SK-N-SH (cell line): ENCODE measurements around the gene MED16. TPM values are rescaled to one million over a fixed set of nuclear protein-coding genes. Genes with fewer than 3 reads are reported as not detected.

Experiments used
- polyA plus RNA-seq, 3 experiments: library from polyadenylated mRNA; depleted of rRNA; stranded (reverse); fragments of >200 nt; gene quantifications; 2 replicates each; pipeline ENCODE4 v1.2.3, GENCODE V29; 2012
- small RNA-seq, 7 experiments: library from RNA; depleted of rRNA; stranded (forward); fragments of <200 nt; gene quantifications; one replicate each; pipeline ENCODE3, GENCODE V24; 2012

The MED16 gene
- polyA plus RNA-seq, 1 of the 3 experiments (the other 2 are of a cell fraction) = 40.6 TPM

Small RNA genes within 50 kb of the gene (small RNA-seq; reads per million reads assigned to genes)
- gene RNU6-9 = 2.2 to 32.2 (median 10.4) reads per million in 7 experiments

Other genes starting within 250 kb of the MED16 start
- gene RNF126, start 230.0 kb downstream of the MED16 start, polyA plus RNA-seq (2012; rRNA removed) = 9.0 and 12.9 TPM in 2 replicates
- gene FSTL3, start 216.8 kb downstream of the MED16 start, polyA plus RNA-seq (2012; rRNA removed) = 64.4 and 73.0 TPM in 2 replicates
- gene PRSS57, start 197.7 kb downstream of the MED16 start, polyA plus RNA-seq (2012; rRNA removed) = not detected in 2 replicates
- gene PALM, start 184.3 kb downstream of the MED16 start, polyA plus RNA-seq (2012; rRNA removed) = 6.2 and 15.6 TPM in 2 replicates
- 0.03 and 0.08 TPM in 2 replicates for gene MISP, start 142.1 kb downstream of the MED16 start, polyA plus RNA-seq (2012; rRNA removed)
- gene PTBP1, start 95.7 kb downstream of the MED16 start, polyA plus RNA-seq (2012; rRNA removed) = 172 and 243 TPM in 2 replicates
- 1.5 and 1.6 TPM in 2 replicates for gene PLPPR3, start 71.2 kb downstream of the MED16 start, polyA plus RNA-seq (2012; rRNA removed)
- gene AZU1, start 65.3 kb downstream of the MED16 start, polyA plus RNA-seq (2012; rRNA removed) = 0.15 TPM in 2 replicates
- gene PRTN3, start 52.2 kb downstream of the MED16 start, polyA plus RNA-seq (2012; rRNA removed) = not detected in 2 replicates
- not detected in 2 replicates for gene ELANE, start 40.9 kb downstream of the MED16 start, polyA plus RNA-seq (2012; rRNA removed)
- gene CFD, start 33.5 kb downstream of the MED16 start, polyA plus RNA-seq (2012; rRNA removed) = 2.5 and 3.2 TPM in 2 replicates
- not detected in 2 replicates for gene RNU6-9, start 297 bp upstream of the MED16 start, polyA plus RNA-seq (2012; rRNA removed)
- 39.2 and 41.4 TPM in 2 replicates for gene R3HDM4, start 20.0 kb upstream of the MED16 start, polyA plus RNA-seq (2012; rRNA removed)
- not detected in 2 replicates for gene KISS1R, start 24.1 kb upstream of the MED16 start, polyA plus RNA-seq (2012; rRNA removed)
- 4.4 and 8.6 TPM in 2 replicates for gene ARID3A, start 32.8 kb upstream of the MED16 start, polyA plus RNA-seq (2012; rRNA removed)
- 47.9 and 51.5 TPM in 2 replicates for gene WDR18, start 91.2 kb upstream of the MED16 start, polyA plus RNA-seq (2012; rRNA removed)
- 1.5 and 1.8 TPM in 2 replicates for gene GRIN3B, start 107.2 kb upstream of the MED16 start, polyA plus RNA-seq (2012; rRNA removed)
- gene TMEM259, start 127.9 kb upstream of the MED16 start, polyA plus RNA-seq (2012; rRNA removed) = 138 and 145 TPM in 2 replicates
- gene RNU6-2, start 128.3 kb upstream of the MED16 start, polyA plus RNA-seq (2012; rRNA removed) = not detected in 2 replicates
- gene CNN2, start 133.4 kb upstream of the MED16 start, polyA plus RNA-seq (2012; rRNA removed) = 152 and 279 TPM in 2 replicates
- 7.8 and 8.3 TPM in 2 replicates for gene ABCA7, start 146.9 kb upstream of the MED16 start, polyA plus RNA-seq (2012; rRNA removed)
- gene ARHGAP45, start 174.0 kb upstream of the MED16 start, polyA plus RNA-seq (2012; rRNA removed) = 2.8 and 4.2 TPM in 2 replicates
- gene POLR2E, start 202.2 kb upstream of the MED16 start, polyA plus RNA-seq (2012; rRNA removed) = 238 and 283 TPM in 2 replicates
- gene GPX4, start 210.8 kb upstream of the MED16 start, polyA plus RNA-seq (2012; rRNA removed) = 566 and 925 TPM in 2 replicates